Hepatocyte (in vitro differentiated cells): ENCODE results near the gene APIP.

Experiments
- EZH2 ChIP-seq: fragments of 200-600 bp; sonication (generic); IDR thresholded peaks from 2 replicates; pipeline ENCODE4 v1.6.1; 2016; ENCODE audit warnings: antibody characterized with exemption, mild to moderate bottlenecking, borderline replicate concordance
- EZH2phosphoT487 ChIP-seq: fragments of 200-600 bp; sonication (generic); IDR thresholded peaks from one replicate; pipeline ENCODE4 v1.6.1; 2018; ENCODE audit warnings: antibody characterized with exemption, mild to moderate bottlenecking, low read depth, moderate library complexity; ENCODE audit not compliant: unreplicated experiment, severe bottlenecking
- TF ChIP-seq, protein P1 (sequence below): fragments of 200-600 bp; sonication (generic); IDR thresholded peaks from 2 replicates; pipeline ENCODE4 v1.5.1; 2016; ENCODE audit warnings: antibody characterized with exemption, mild to moderate bottlenecking; ENCODE audit not compliant: poor library complexity

DNA sequence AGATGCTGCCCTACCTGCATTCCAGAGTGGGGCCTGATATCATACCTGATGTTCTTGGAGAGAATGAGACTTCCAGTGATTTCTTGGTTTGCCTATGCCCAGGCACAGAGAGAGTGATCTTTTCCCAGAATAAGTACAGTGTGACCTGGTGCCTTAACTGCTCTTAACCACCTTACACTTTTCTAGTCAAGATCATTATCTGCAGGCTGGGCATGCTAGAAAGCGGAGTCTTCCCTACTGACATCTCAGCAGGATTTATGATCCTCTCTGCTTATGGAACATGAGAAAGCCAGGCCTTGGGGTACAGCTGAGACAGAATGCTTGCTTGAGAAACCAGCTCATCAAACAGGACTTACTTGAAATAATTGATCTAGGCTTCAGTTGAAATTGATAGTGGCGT is 53.1 kb downstream of the APIP start:
- TF ChIP-seq, protein P1, sequence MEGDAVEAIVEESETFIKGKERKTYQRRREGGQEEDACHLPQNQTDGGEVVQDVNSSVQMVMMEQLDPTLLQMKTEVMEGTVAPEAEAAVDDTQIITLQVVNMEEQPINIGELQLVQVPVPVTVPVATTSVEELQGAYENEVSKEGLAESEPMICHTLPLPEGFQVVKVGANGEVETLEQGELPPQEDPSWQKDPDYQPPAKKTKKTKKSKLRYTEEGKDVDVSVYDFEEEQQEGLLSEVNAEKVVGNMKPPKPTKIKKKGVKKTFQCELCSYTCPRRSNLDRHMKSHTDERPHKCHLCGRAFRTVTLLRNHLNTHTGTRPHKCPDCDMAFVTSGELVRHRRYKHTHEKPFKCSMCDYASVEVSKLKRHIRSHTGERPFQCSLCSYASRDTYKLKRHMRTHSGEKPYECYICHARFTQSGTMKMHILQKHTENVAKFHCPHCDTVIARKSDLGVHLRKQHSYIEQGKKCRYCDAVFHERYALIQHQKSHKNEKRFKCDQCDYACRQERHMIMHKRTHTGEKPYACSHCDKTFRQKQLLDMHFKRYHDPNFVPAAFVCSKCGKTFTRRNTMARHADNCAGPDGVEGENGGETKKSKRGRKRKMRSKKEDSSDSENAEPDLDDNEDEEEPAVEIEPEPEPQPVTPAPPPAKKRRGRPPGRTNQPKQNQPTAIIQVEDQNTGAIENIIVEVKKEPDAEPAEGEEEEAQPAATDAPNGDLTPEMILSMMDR = no peak
- no peak for TF ChIP-seq EZH2
- TF ChIP-seq EZH2phosphoT487 = no peak
